Mucosa of rectum (tissue), 2 donors: ENCODE measurements around the gene SIRPA.

Source experiments
- H3K27ac ChIP-seq, 2 donors: one replicate each; pipeline ENCODE4 v1.7.0; 2013; ENCODE audit warnings: inconsistent platforms in 2 of 2, low read depth in 2 of 2, low read length in 2 of 2
- H3K27me3 ChIP-seq, 2 donors: one replicate each; pipeline ENCODE4 v1.7.0; 2013; ENCODE audit warnings: low read length in 2 of 2; ENCODE audit not compliant: control insufficient read depth in 2 of 2, insufficient read depth in 2 of 2
- H3K36me3 ChIP-seq, 2 donors: one replicate each; pipeline ENCODE4 v1.7.0; 2013; ENCODE audit warnings: low read length in 2 of 2; ENCODE audit not compliant: control insufficient read depth in 2 of 2, insufficient read depth in 2 of 2
- H3K4me1 ChIP-seq, 2 donors: one replicate each; pipeline ENCODE4 v1.7.0; 2013; ENCODE audit warnings: low read length in 2 of 2, mild to moderate bottlenecking in 1 of 2; ENCODE audit not compliant: control insufficient read depth in 2 of 2, insufficient read depth in 2 of 2
- H3K4me3 ChIP-seq, 2 donors: one replicate each; pipeline ENCODE4 v1.7.0; 2013; ENCODE audit warnings: low read length in 2 of 2
- H3K9ac ChIP-seq, 2 donors: one replicate each; pipeline ENCODE4 v1.7.0; 2013; ENCODE audit warnings: low read length in 2 of 2, low read depth in 1 of 2, mild to moderate bottlenecking in 1 of 2
- H3K9me3 ChIP-seq, 2 donors: one replicate each; pipeline ENCODE4 v1.7.0; 2013; ENCODE audit warnings: low read length in 2 of 2; ENCODE audit not compliant: control insufficient read depth in 2 of 2
- donor health status: healthy.
- donor health status: Normal muscosa, but diverticular disease.

Gene SIRPA

DNA sequence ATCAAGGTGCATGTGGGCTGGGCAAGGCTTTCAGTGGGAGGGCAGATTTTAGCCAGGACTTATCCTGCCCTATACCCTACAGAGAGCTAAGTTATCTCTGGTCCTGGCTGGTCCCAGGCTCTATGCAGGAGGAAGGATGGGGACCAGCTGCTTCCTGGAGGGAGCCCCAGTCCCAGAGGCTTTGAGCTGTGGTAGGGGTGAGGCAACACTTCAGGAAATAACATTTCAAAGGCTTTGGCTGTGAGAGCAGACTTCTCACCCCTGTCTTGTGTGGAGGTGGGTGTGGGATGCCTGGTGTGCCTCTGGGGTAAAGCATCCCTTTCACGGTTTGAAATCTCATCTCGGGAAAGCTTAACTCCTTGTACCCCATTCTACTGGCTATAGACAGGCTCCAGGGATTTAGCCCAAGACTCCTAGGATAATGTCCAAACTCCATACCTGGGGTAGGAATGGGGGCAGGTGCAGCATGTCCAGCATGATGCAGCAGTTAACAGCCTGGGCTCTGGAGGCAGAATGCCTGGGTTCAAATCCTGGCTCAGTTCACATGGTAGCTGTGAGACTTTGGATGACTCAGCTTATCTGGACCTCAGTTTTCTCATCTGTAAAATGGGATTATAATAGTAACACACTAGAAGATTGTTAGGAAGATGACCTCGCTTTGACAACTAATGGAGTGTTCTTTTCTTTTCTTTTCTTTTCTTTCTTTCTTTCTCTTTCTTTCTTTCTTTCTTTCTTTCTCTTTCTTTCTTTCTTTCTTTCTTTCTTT lies 27.5 kb upstream of the SIRPA start:
- Histone ChIP-seq H3K36me3 (no peaks in the 10 kb centered on the region), H3K9ac (no peak overlapping the region), H3K27me3 (peaks cover 0 to 3% of the 10 kb centered on the region in 2 donors), H3K9me3 (no peaks in the 10 kb centered on the region), H3K27ac (no peak overlapping the region), H3K4me3 (no peak overlapping the region), H3K4me1 (peaks cover 0 to 3% of the 10 kb centered on the region in 2 donors)

GRCh38 chr20:1868856-1869255 lies 26.4 kb upstream of the SIRPA start:
- H3K9me3 ChIP-seq = no peaks in the 10 kb centered on the region
- no peak overlapping the region for H3K27ac ChIP-seq
- no peak overlapping the region for H3K9ac ChIP-seq
- H3K36me3 ChIP-seq = no peaks in the 10 kb centered on the region
- H3K4me3 ChIP-seq = no peak overlapping the region
- H3K4me1 ChIP-seq = peaks cover 0 to 11% of the 10 kb centered on the region in 2 donors
- peaks cover 0 to 3% of the 10 kb centered on the region in 2 donors for H3K27me3 ChIP-seq

DNA sequence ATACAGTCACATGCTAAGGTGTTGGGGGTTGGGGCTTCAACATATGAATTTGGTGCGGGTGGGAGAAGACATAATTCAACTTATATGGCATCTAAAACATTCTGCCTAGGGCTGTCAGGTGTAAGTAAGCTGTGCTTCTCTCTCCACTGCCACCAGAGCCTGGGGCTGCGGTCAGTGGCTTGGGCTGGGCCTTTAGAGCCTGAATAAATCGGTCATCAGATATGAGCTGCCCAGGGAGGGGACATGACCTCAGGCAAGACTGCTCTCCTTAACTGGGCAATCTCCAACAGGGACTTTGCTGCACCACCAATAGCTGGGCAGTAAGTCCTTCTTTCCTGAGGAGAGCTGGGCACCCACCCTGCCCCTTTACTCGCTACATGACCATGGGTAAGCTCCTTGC lies 24.9 kb upstream of the SIRPA start:
- H3K36me3 ChIP-seq = no peaks in the 10 kb centered on the region
- H3K4me1 ChIP-seq = peaks cover 3 to 14% of the 10 kb centered on the region in 2 donors

DNA sequence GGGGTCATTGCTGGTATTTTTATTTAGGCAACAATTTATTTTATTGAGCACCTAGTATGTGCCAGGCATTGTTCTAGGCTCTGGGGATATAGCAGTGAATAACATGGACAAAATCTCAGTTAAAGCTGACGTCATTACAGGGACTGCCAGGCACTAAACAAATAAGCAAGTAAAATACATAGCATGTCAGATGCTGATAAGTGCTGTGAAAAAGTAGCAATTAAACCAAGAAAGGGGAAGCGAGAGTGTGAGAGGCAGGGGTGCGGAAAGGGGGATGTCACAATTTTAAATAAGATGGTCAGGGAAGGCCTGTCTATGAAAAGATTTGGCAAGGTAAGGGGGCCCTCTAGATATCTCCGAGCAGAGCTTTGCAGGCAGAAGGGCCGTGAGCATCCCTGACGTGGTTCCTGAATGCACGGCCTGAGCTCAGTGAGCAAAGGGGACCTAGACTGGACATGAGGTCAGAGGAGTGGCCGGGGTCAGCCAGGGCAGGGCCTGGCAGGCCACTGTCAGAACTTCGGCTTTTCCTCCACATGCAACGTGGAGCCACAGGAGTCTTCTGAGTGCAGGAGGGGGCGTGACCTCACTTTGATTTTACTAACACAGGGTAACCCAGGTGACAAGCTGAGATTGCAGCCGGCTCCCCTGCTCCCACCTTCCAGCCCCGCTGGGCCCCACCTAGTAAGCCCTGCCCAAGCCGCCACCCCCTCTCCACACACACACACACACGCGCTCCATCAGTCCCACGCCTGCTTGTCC lies 24.2 kb upstream of the SIRPA start:
- Histone ChIP-seq H3K9ac (no peak overlapping the region), H3K36me3 (no peaks in the 10 kb centered on the region), H3K27me3 (peaks cover 0 to 3% of the 10 kb centered on the region in 2 donors), H3K4me3 (no peak overlapping the region), H3K27ac (peak overlapping the region in 1 of 2 donors; percentile 1), H3K4me1 (peaks cover 6 to 14% of the 10 kb centered on the region in 2 donors), H3K9me3 (no peaks in the 10 kb centered on the region)

More for the DNA sequence above, 24.9 kb upstream of the SIRPA start:
- H3K4me3 ChIP-seq = no peak overlapping the region
- no peak overlapping the region for H3K9ac ChIP-seq
- no peak overlapping the region for H3K27ac ChIP-seq
- no peaks in the 10 kb centered on the region for H3K9me3 ChIP-seq
- H3K27me3 ChIP-seq = peaks cover 0 to 3% of the 10 kb centered on the region in 2 donors

DNA sequence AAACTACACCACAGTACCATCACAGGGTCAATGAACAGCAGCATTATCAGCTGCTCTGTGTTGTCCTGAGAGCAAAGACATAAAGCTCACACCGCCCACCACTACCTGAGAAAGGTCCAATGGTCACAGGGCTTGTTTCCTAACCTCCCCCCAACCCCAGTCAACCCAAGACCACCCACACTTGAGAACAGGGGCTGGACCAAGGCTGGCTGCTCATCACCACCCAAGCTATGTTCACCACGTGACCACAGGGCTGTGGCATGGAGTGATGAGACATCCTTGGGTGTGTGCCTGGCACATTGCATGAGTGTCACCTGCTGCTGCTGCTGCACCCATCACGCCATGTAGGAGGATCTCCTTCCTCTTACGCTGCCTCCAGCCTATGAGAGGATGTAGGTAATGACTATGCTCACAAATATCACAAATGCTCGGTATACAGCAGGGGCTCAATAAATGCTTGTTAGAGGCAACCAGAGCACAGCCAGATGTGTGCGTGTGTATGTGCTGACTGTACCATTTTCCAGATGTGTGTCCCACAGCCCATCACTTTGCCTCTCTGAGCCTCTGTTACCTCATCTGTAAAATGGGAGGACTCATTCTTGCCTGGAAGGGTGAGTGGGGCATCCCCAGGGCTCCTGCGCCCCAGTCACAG lies 23.3 kb upstream of the SIRPA start:
- H3K4me1 ChIP-seq = peaks cover 6 to 14% of the 10 kb centered on the region in 2 donors
- H3K9me3 ChIP-seq = no peaks in the 10 kb centered on the region
- no peak overlapping the region for H3K9ac ChIP-seq
- peaks cover 0 to under 1% of the 10 kb centered on the region in 2 donors for H3K27me3 ChIP-seq
- H3K4me3 ChIP-seq = no peak overlapping the region
- peak overlapping the region; percentile 16 to 48 for H3K27ac ChIP-seq
- H3K36me3 ChIP-seq = no peaks in the 10 kb centered on the region

GRCh38 chr20:1872459-1873097 lies 22.6 kb upstream of the SIRPA start:
- Histone ChIP-seq H3K9ac (no peak overlapping the region), H3K27ac (peak overlapping the region; percentile 16 to 48), H3K9me3 (no peaks in the 10 kb centered on the region), H3K27me3 (no peaks in the 10 kb centered on the region), H3K4me1 (peaks cover 6 to 14% of the 10 kb centered on the region in 2 donors), H3K4me3 (no peak overlapping the region), H3K36me3 (no peaks in the 10 kb centered on the region)

DNA sequence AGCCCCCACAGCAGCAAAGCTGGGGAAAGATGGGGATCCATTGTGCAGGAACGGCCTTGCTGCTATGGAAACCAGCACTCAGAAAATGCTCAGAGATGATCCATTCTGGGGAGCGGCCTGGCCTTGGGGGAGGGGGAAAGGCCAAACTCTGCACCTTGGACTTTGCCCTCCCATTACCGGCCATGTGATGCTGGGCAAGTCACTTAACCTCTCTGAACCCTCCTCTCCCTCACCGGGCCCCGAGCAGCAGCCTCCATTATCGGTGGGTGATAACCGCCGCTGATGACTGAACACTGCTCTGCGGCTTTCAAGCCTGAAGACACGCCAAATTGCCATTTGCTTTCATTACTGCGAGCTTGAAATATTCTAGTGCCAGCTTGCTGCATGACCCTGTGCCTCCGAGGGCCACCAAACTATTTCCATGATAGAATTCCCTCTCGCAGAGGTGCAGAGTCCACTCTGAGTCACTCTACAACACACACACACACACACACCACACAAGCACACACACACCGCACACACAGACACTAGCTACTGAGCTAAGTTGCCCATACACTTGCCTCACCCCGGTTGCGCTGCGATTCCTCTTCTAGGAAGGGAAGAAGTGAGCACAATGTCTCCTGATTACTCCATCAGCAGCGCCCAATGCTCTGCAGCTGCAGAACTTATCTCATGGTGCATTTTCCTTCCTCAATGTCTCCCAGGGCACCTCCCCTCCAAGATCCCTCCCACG lies 20.6 kb upstream of the SIRPA start:
- Histone ChIP-seq H3K9ac (no peak overlapping the region), H3K27ac (peak overlapping the region; percentile 29 to 58), H3K9me3 (no peaks in the 10 kb centered on the region), H3K36me3 (no peaks in the 10 kb centered on the region), H3K4me1 (peaks cover 6 to 14% of the 10 kb centered on the region in 2 donors), H3K27me3 (no peaks in the 10 kb centered on the region), H3K4me3 (peak overlapping the region in 1 of 2 donors; percentile 20)

DNA sequence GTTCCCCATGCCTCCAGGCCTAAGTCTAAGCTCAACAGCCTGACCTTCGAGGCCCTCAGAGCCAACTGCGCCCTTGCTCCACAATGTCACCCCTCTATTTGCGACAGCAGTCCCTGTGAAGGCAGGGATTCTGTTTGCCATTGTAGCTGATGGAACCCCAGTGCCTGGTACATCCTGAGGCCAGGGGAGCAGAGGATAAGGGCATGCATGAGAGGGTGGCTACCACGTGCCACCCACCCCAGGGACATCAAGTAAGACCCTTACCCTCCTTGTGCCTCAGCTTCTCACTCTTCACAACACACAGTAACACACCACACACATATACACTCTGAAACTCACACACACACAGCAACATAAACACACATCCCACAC lies 20.0 kb upstream of the SIRPA start:
- H3K27ac ChIP-seq = peak overlapping the region; percentile 26 to 40

GRCh38 chr20:1875762-1876161 lies 19.4 kb upstream of the SIRPA start:
- Histone ChIP-seq H3K4me3 (no peak overlapping the region), H3K4me1 (peaks cover 6 to 14% of the 10 kb centered on the region in 2 donors), H3K27ac (no peak overlapping the region), H3K9ac (no peak overlapping the region), H3K27me3 (no peaks in the 10 kb centered on the region), H3K9me3 (no peaks in the 10 kb centered on the region), H3K36me3 (no peaks in the 10 kb centered on the region)

More for the DNA sequence above, 20.0 kb upstream of the SIRPA start:
- no peaks in the 10 kb centered on the region for H3K27me3 ChIP-seq
- no peaks in the 10 kb centered on the region for H3K9me3 ChIP-seq
- peaks cover 6 to 14% of the 10 kb centered on the region in 2 donors for H3K4me1 ChIP-seq
- no peak overlapping the region for H3K4me3 ChIP-seq
- H3K9ac ChIP-seq = no peak overlapping the region
- no peaks in the 10 kb centered on the region for H3K36me3 ChIP-seq
